GM18909 (cell line): ENCODE data around the gene NUDT16L1.

Source experiments
- ATAC-seq: cut with Tn5 transposase; IDR thresholded peaks from one replicate; pipeline ENCODE4 v1.9.1; 2021; ENCODE audit warnings: mild to moderate bottlenecking; ENCODE audit not compliant: unreplicated experiment, poor library complexity

The NUDT16L1 gene

DNA sequence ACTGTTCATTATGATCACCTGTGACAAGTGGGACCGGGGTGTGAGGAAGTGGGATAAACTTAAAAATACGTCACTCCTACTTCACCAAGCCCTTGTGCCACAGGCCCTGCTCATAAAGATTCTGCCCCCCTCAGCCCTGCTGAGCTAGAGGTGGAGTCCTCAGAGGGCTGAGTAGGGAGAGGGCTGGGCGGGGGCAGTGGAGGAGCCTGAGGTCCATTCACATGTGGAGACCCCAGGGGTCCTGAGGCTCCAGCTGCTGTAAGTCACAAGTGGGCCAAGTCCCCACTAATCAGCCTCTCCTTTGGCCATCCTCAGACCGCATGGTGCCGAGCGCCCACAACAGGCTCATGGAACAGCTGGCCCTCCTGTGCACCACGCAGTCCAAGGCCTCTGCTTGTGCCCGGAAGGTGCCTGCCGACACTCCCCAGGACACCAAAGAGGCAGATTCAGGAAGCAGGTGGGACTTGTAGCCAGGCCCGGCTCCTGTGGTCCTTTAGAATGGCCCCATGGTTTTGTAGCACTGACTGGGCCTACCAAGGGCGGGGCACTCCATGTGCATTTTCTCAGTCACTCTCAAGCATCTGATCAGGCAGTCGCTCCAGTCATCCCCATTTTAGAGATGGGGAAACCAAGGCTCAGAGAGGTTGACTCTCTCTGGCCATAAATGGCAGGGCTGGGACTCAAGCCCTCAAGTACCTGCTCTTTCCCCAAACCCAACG is 51.4 kb downstream of the NUDT16L1 start:
- ATAC-seq, result no peak

DNA sequence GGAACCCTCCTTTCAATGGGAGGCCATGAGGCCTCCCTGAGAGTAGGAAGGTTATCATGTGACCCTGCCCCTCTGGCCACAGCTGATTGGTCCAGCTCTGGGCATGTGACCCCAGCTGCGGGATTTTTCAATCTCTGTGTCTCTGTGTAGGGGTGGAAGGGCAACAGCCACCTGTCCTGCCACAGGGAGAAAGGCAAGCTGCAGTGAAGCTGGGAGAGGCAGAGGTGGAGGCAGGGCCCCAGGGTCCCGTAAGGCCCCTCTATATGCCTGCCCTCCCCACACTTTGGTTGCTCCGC is 51.9 kb downstream of the NUDT16L1 start:
- ATAC-seq, result no peak
